Parathyroid adenoma (tissue), 2 donors: Measurements from ENCODE around the gene ACTL8.

Experiments
- H2AFZ ChIP-seq: fragments of 300-600 bp; sonication (generic); one replicate; pipeline ENCODE4 v1.7.0; 2017; ENCODE audit warnings: antibody characterized with exemption, mild to moderate bottlenecking
- H3K27ac ChIP-seq: fragments of 300-600 bp; sonication (generic); one replicate; pipeline ENCODE4 v1.7.0; 2017
- H3K27me3 ChIP-seq: fragments of 300-600 bp; sonication (generic); one replicate; pipeline ENCODE4 v1.7.0; 2017; ENCODE audit warnings: low read length; ENCODE audit not compliant: control insufficient read depth, insufficient read depth
- H3K36me3 ChIP-seq: fragments of 300-600 bp; sonication (generic); one replicate; pipeline ENCODE4 v1.7.0; 2017; ENCODE audit warnings: low read length; ENCODE audit not compliant: control insufficient read depth, insufficient read depth
- H3K4me1 ChIP-seq: fragments of 300-600 bp; sonication (generic); one replicate; pipeline ENCODE4 v1.7.0; 2017; ENCODE audit warnings: control low read depth
- H3K4me2 ChIP-seq: fragments of 300-600 bp; sonication (generic); one replicate; pipeline ENCODE4 v1.7.0; 2017; ENCODE audit warnings: low read length
- H3K4me3 ChIP-seq: fragments of 300-600 bp; sonication (generic); one replicate; pipeline ENCODE4 v1.7.0; 2017; ENCODE audit warnings: low read depth, low read length
- H3K79me2 ChIP-seq: fragments of 300-600 bp; sonication (generic); one replicate; pipeline ENCODE4 v1.7.0; 2017; ENCODE audit warnings: control low read depth
- H3K9ac ChIP-seq: fragments of 300-600 bp; sonication (generic); one replicate; pipeline ENCODE4 v1.7.0; 2017; ENCODE audit warnings: mild to moderate bottlenecking
- H3K9me3 ChIP-seq: fragments of 300-600 bp; sonication (generic); one replicate; pipeline ENCODE4 v1.7.0; 2017; ENCODE audit warnings: low read length; ENCODE audit not compliant: control insufficient read depth
- CTCF ChIP-seq: fragments of 300-600 bp; sonication (generic); IDR thresholded peaks from one replicate; pipeline ENCODE4 v1.7.0; 2017; ENCODE audit warnings: antibody characterized with exemption, mild to moderate bottlenecking
- donor health status: primary hyperparathyroidism.

ACTL8 gene

GRCh38 chr1:17865912-17866739 lies 111.0 kb downstream of the ACTL8 start:
- H3K4me2 ChIP-seq: no peak overlapping the region
- no peaks in the 10 kb centered on the region for H3K4me1 ChIP-seq
- TF ChIP-seq CTCF: no peak
- no peaks in the 10 kb centered on the region for H3K9me3 ChIP-seq
- no peak overlapping the region for H3K9ac ChIP-seq
- H3K36me3 ChIP-seq: no peaks in the 10 kb centered on the region
- H3K79me2 ChIP-seq: no peaks in the 10 kb centered on the region
- no peak overlapping the region for H3K27ac ChIP-seq
- H2AFZ ChIP-seq: no peak overlapping the region
- H3K27me3 ChIP-seq: no peaks in the 10 kb centered on the region
- no peak overlapping the region for H3K4me3 ChIP-seq

- Histone ChIP-seq H3K27ac (no peak overlapping the region), H3K4me1 (no peaks in the 10 kb centered on the region), H2AFZ (no peak overlapping the region), H3K4me3 (no peak overlapping the region), H3K4me2 (no peak overlapping the region), H3K9ac (no peak overlapping the region), H3K36me3 (no peaks in the 10 kb centered on the region), H3K9me3 (no peaks in the 10 kb centered on the region), H3K79me2 (no peaks in the 10 kb centered on the region), H3K27me3 (no peaks in the 10 kb centered on the region)
- TF ChIP-seq CTCF: no peak
Measured at GRCh38 chr1:17866740-17867029, 111.6 kb downstream of the ACTL8 start.

- Histone ChIP-seq H3K4me1 (no peaks in the 10 kb centered on the region), H3K27ac (no peak overlapping the region), H3K9me3 (no peaks in the 10 kb centered on the region), H3K4me3 (no peak overlapping the region), H3K36me3 (no peaks in the 10 kb centered on the region), H3K79me2 (no peaks in the 10 kb centered on the region), H2AFZ (no peak overlapping the region), H3K4me2 (no peak overlapping the region), H3K27me3 (no peaks in the 10 kb centered on the region), H3K9ac (no peak overlapping the region)
- no peak for TF ChIP-seq CTCF
Measured at GRCh38 chr1:17867470-17867869, 112.3 kb downstream of the ACTL8 start.

- Histone ChIP-seq H3K27ac (no peak overlapping the region), H2AFZ (no peak overlapping the region), H3K9ac (no peak overlapping the region), H3K9me3 (no peaks in the 10 kb centered on the region), H3K79me2 (no peaks in the 10 kb centered on the region), H3K4me1 (no peaks in the 10 kb centered on the region), H3K4me2 (no peak overlapping the region), H3K4me3 (no peak overlapping the region), H3K27me3 (no peaks in the 10 kb centered on the region), H3K36me3 (no peaks in the 10 kb centered on the region)
- no peak for TF ChIP-seq CTCF
Measured at GRCh38 chr1:17869815-17870214, 114.7 kb downstream of the ACTL8 start.

- H3K9ac ChIP-seq: no peak overlapping the region
- H3K9me3 ChIP-seq: no peaks in the 10 kb centered on the region
- H3K4me2 ChIP-seq: no peak overlapping the region
- no peak overlapping the region for H2AFZ ChIP-seq
- H3K4me3 ChIP-seq: no peak overlapping the region
- H3K27ac ChIP-seq: no peak overlapping the region
- TF ChIP-seq CTCF: no peak
- H3K79me2 ChIP-seq: no peaks in the 10 kb centered on the region
- no peaks in the 10 kb centered on the region for H3K36me3 ChIP-seq
- no peaks in the 10 kb centered on the region for H3K4me1 ChIP-seq
- no peaks in the 10 kb centered on the region for H3K27me3 ChIP-seq
Measured at GRCh38 chr1:17870679-17871078, 115.5 kb downstream of the ACTL8 start.
